Right lobe of liver (tissue), 6 donors: ENCODE results near the gene IFT88. TPM values are rescaled to one million over a fixed set of nuclear protein-coding genes. Genes with fewer than 3 reads are reported as not detected.

Experiments
- ATAC-seq, 4 donors: fragments of 200-7000 bp; cut with Tn5 transposase; one replicate each; pipeline ENCODE4 v1.9.1; 2020; ENCODE audit warnings: mild to moderate bottlenecking in 4 of 4, moderate library complexity in 4 of 4
- DNase-seq, 3 donors: peaks; one replicate each; pipeline ENCODE4 v3.0.0-alpha.2; 2020
- H3K27ac ChIP-seq, 3 donors: fragments of 200-600 bp; one replicate each; pipeline ENCODE4 v1.8.0; 2022
- H3K27me3 ChIP-seq, 2 donors: fragments of 200-600 bp; one replicate each; pipeline ENCODE4 v1.8.0; 2022
- H3K36me3 ChIP-seq, 4 donors: fragments of 200-600 bp; sonication (generic) in 1 of 4; one replicate each; pipeline versions ENCODE4 v1.5.1 to v1.8.0; 2017 to 2022; ENCODE audit warnings: control low read depth in 1 of 4
- H3K4me1 ChIP-seq, 4 donors: fragments of 200-600 bp; sonication (generic) in 1 of 4; one replicate each; pipeline versions ENCODE4 v1.5.1 to v1.8.0; 2017 to 2022; ENCODE audit warnings: control low read depth in 1 of 4
- H3K4me3 ChIP-seq, 3 donors: fragments of 200-600 bp; one replicate each; pipeline ENCODE4 v1.8.0; 2022
- H3K9me3 ChIP-seq, 4 donors: fragments of 200-600 bp; sonication (generic) in 1 of 4; one replicate each; pipeline versions ENCODE4 v1.5.1 to v1.8.0; 2017 to 2022; ENCODE audit warnings: control low read depth in 1 of 4
- POLR2A ChIP-seq: fragments of 450-650 bp; IDR thresholded peaks from one replicate; pipeline ENCODE4 v1.6.1; 2017; ENCODE audit warnings: antibody characterized with exemption, mild to moderate bottlenecking
- WGBS: methylation state at CpG from one replicate; pipeline ENCODE4 v1.1.6; 2018; ENCODE audit warnings: low coverage, low lambda C conversion rate; ENCODE audit not compliant: insufficient coverage; ENCODE audit errors: missing lambda C conversion rate; 5-methylcytosine and 5-hydroxymethylcytosine counted together
- intact Hi-C, 2 donors: fragments of 100-400 bp; cut with DNase I; formaldehyde crosslinking; loops; one replicate each; pipeline versions ENCODE4 v1.11.2 to v1.14.1; 2022
- total RNA-seq, 6 experiments: library from RNA; depleted of rRNA in 2 of 6; stranded (reverse); fragments of >200 nt in 2 of 6; fragmentation: NEBNext Ultra II Directional in 3 of 6; extraction: Animal tissue kit (Norgen Biotek cat#: 25700) in 3 of 6; gene quantifications; one replicate each; pipeline versions ENCODE4 v1.1.0 to v1.2.4, GENCODE V29; 2016 to 2023
- TF ChIP-seq, protein P1 (sequence below), 4 donors: fragments of 200-600 bp in 3 of 4; fragments of 450-650 bp in 1 of 4; IDR thresholded peaks; one replicate each; pipeline versions ENCODE4 v1.5.1 to v1.8.0; 2016 to 2022; ENCODE audit warnings: antibody characterized with exemption in 4 of 4, mild to moderate bottlenecking in 2 of 4
- donor health status: DM: no; HTN: yes; CAD: no.
- donor health status: DM: no; HTN: no; CAD: no.
- donor health status: DM: no; HTN: no; CAD: no.
- donor health status: DM: no; HTN: yes; CAD: no.
- donor health status: DM: no; HTN: yes; CAD: no.

IFT88 gene
- total RNA-seq, 6 experiments from 2014 or later, result 7.9 to 17.6 (median 11.8) TPM

DNA sequence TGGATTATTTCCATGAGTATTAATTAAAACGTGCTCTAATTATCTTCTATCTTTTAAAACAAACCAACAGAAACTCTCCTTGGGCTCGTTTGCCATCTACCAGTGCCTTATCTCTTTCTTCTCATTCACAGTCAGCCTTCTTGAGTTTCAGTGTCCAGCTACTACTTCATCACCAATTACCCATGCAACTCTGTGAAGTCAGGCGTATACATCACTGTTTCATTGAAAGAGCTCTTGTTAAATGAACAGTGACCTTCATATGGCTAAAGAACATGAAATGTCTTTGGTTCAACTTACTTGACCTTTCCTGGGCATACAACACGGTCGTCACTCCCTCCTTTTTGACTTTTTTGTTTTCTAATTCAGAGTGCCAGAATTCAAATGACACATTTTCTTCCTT is 5.2 kb upstream of the IFT88 start:
- no peaks in the 10 kb centered on the region for H3K27me3 ChIP-seq
- peaks cover 0 to 6% (median 0%) of the 10 kb centered on the region in 4 donors for H3K9me3 ChIP-seq

DNA sequence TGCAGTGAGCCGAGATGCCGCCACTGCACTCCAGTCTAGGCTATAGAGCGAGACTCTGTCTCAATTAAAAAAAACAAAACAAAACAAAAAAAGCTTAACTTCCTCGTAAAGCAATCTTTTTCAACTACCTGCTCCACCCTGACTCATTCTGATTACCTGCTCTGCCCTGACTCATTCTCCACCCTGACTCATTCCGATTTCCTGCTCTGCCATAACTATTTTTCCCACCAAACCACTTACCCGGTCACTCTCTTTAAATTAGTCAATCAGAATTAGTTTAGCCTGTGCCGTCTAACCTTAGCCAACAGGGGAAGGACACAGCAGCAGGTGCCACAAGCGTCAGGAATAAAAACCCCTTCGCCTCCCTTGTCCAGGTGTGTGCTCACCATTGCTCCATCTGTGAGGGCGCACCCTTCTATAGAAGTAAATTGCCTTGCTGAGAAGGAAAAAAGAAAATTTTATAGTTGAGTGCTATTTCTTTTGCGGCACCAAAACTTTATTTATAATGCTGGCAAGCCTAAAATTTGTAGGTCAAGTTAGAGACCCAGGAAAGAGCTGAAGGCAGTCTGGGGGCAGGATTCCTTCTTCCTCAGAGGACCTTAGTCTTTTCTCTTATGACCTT is 1.7 kb upstream of the IFT88 start:
- Histone ChIP-seq H3K4me3 (no peak overlapping the region), H3K4me1 (peaks cover 0 to 12% (median 3%) of the 10 kb centered on the region in 4 donors), H3K27me3 (no peaks in the 10 kb centered on the region), H3K9me3 (peaks cover 0 to 6% (median 0%) of the 10 kb centered on the region in 4 donors), H3K27ac (no peak overlapping the region), H3K36me3 (no peaks in the 10 kb centered on the region)
- WGBS, result 97% methylated on average over 11 of the region's 11 CpGs
- no peak for TF ChIP-seq POLR2A
- TF ChIP-seq, protein P1, sequence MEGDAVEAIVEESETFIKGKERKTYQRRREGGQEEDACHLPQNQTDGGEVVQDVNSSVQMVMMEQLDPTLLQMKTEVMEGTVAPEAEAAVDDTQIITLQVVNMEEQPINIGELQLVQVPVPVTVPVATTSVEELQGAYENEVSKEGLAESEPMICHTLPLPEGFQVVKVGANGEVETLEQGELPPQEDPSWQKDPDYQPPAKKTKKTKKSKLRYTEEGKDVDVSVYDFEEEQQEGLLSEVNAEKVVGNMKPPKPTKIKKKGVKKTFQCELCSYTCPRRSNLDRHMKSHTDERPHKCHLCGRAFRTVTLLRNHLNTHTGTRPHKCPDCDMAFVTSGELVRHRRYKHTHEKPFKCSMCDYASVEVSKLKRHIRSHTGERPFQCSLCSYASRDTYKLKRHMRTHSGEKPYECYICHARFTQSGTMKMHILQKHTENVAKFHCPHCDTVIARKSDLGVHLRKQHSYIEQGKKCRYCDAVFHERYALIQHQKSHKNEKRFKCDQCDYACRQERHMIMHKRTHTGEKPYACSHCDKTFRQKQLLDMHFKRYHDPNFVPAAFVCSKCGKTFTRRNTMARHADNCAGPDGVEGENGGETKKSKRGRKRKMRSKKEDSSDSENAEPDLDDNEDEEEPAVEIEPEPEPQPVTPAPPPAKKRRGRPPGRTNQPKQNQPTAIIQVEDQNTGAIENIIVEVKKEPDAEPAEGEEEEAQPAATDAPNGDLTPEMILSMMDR (IDR thresholded peaks at IDR 0.05), result no peak
- intact Hi-C loops, result loop anchor here in 1 of 2 donors (10.0 kb wide), 1 partner anchor 50 kb away; no protein-coding TSS in a partner anchor
- no peak for ATAC-seq
- DNase-seq, result no peak

More for the DNA sequence above, 5.2 kb upstream of the IFT88 start:
- intact Hi-C loops, result loop anchor here in 1 of 2 donors (10.0 kb wide), 1 partner anchor 47 kb away; no protein-coding TSS in a partner anchor
- WGBS, result 58% methylated on average over 5 of the region's 5 CpGs
- no peak overlapping the region for H3K27ac ChIP-seq
- H3K36me3 ChIP-seq, result no peaks in the 10 kb centered on the region
- no peak for ATAC-seq
- no peak overlapping the region for H3K4me3 ChIP-seq
- DNase-seq, result no peak
- TF ChIP-seq, protein P1 (IDR thresholded peaks at IDR 0.05), result no peak
- no peak for TF ChIP-seq POLR2A
- H3K4me1 ChIP-seq, result peaks cover 0 to 35% (median 17%) of the 10 kb centered on the region in 4 donors

DNA sequence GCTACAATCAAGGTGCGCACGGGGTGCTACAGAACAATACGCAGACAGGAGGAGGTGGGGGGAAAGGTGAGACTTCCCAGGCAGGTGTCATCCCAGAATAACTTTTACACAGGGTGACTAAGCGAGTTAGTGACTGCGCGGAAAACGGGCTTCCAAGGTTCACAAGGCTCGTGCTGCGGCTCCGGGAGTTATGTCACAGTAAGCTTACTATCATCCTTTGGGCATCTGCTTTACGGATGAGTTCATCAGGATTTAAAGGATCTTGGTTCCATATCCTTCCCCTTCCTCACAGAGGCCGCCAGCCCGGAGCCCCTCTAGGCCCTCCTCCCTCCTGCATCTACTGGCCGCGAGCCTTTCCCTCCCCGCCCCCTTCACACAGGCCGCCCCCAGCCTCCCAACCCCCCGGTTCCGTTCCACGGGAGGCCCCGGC is 474 bp upstream of the IFT88 start:
- peaks cover 0 to 3% (median 0%) of the 10 kb centered on the region in 4 donors for H3K4me1 ChIP-seq
- WGBS, result 0% methylated on average over 12 of the region's 21 CpGs
- DNase-seq, result no peak
- no peaks in the 10 kb centered on the region for H3K27me3 ChIP-seq
- no peaks in the 10 kb centered on the region for H3K36me3 ChIP-seq
- H3K4me3 ChIP-seq, result peak overlapping the region; percentile 58 to 88 (median 84)
- peak in 3 of 4 donors; percentile 52 to 68 (median 57) for ATAC-seq
- intact Hi-C loops, result loop anchor here in 1 of 2 donors (10.0 kb wide), 1 partner anchor 52 kb away; no protein-coding TSS in a partner anchor
- peak overlapping the region; percentile 83 to 85 (median 83) for H3K27ac ChIP-seq
- H3K9me3 ChIP-seq, result peaks cover 0 to 6% (median 0%) of the 10 kb centered on the region in 4 donors
- TF ChIP-seq, protein P1 (IDR thresholded peaks at IDR 0.05), result no peak
- TF ChIP-seq POLR2A, result peak; percentile 40

DNA sequence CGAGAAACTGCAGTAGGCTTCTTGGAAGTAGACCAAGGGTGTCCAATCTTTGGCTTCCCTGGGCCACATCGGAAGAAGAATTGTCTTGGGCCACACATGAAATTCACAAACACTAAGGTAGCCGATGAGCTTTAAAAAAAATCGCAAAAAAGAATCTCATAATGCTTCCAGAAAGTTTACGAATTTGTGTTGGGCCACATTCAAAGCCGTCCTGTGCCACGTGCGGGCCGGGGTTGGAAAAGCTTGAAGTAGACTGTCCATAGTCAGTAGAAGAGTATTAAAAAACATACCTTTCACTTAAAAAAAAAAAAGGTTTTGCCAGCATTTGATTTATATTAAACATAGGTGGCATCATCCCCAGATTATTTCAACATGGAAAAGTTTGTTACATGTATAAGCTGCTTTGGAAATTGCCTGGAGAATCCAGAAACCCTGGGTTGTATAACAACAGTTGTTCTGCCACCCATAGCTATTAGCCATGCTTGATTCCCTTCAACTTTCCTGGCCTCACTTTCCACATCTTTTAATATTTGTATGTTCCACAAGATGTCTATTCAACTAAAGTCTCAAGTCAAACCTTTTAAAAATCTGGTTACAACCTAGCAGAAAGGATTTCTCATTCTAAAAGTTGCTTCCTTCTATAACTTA is 1.0 kb downstream of the IFT88 start:
- Histone ChIP-seq H3K4me3 (peak overlapping the region; percentile 58 to 88 (median 84)), H3K27me3 (no peaks in the 10 kb centered on the region), H3K9me3 (peaks cover 0 to 6% (median 0%) of the 10 kb centered on the region in 4 donors), H3K36me3 (no peaks in the 10 kb centered on the region), H3K4me1 (peaks cover 0 to 8% (median 0%) of the 10 kb centered on the region in 4 donors), H3K27ac (peak overlapping the region; percentile 83 to 85 (median 83))
- DNase-seq (peak in 1 of 3 donors; percentile 28), ATAC-seq (no peak)
- no peak for TF ChIP-seq POLR2A
- TF ChIP-seq, protein P1 (IDR thresholded peaks at IDR 0.05), result no peak
- 10% methylated on average over 9 of the region's 9 CpGs for WGBS
- intact Hi-C loops, result loop anchor here in 1 of 2 donors (10.0 kb wide), 1 partner anchor 53 kb away; no protein-coding TSS in a partner anchor
